ENCODE data around the gene ISCA1. TPM values are rescaled to one million over a fixed set of nuclear protein-coding genes. Genes with fewer than 3 reads are reported as not detected.

Gene ISCA1
- total RNA-seq, 1 donor from 2014 or later: 66.5 TPM

DNA sequence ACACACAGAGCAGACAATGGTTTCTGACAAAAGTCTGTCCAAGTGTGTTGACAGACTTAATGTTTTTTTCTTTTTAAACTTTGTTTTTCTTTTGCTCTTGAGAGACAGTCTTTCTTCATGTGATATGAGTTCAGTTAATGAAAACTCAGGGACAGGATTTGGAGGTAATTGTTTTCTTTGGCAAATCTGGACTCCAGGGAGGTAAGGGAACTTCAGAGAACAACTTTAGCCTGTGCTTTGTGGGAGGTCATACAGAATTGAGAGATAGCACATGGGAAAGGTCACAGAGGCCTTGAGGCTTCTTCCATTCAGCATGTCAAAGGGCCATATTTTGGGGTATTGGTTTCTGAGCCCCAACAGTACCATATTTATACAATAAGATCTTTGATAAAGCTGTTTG is 32.2 kb downstream of the ISCA1 start:
- no peak for ATAC-seq
- intact Hi-C loops (cut with DNase I): no loop called here
- no peak for DNase-seq (ENCODE audit: missing footprints)

DNA sequence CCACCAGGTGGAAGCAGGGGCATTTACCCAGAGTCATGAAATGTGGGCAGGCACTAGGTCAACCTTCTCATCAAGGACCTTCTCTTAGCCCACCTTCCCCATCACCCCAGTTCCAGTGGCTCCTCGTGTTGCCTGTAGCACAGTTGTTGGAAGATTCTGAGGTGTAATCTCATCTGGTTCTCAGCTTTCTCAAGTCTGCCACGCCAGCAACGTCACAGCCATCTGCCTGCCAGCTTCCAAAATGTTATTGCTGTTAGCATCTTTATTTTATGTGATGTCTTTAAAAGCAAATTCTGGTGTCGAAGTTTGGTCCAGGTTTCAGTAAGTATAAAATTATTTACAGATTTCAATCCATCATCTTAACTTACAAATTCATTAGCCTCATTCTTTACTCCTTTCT is 33.6 kb downstream of the ISCA1 start:
- DNase-seq (ENCODE audit: missing footprints) (no peak), ATAC-seq (no peak)
- intact Hi-C loops (cut with DNase I): loop anchor here (5.0 kb wide), 1 partner anchor 431 kb away; no protein-coding TSS in a partner anchor

DNA sequence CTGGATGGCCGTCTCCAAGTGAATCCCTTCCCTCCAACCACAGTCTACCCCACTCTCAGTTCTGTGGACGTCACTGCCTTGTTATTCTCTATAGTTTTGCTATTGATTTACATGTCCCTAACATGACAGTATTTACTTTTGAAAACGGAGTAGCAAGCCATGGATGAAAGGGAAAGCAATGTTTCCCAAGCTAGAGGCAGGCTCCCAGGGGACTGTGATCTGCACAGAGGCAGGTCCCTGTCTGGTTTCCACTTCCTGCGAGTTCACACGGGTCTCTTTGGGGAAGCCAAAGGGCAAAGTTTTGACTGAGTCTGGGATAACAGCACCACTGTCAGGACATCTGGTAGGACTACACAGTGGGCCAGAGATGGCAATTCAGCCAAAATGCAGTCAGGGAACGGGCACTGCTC is 35.6 kb downstream of the ISCA1 start:
- DNase-seq (ENCODE audit: missing footprints) (no peak), ATAC-seq (peak; percentile 75)
- intact Hi-C loops (cut with DNase I): loop anchor here (2.0 to 5.0 kb wide), 2 partner anchors 44 to 429 kb away; no protein-coding TSS in a partner anchor

DNA sequence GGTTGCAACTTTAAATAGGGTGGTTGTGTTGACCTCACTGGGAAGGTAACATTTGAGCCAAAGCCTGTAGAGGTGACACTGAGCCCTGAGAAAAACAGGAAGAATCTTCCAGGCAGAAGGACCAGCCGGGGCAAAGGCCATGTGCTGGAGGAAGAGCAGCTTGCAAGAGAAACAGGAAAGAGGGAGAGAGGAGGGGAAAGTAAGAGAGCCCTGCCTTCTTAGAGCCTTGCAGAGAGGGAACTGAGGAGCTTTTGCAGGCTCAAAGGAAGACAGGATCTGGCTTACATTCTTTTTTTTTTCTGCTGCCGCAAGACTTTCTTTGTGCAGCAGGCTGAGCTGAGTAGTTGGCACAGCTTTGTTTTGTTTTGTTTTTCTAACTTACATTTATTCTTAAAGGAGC is 40.3 kb downstream of the ISCA1 start:
- ATAC-seq: no peak
- DNase-seq (ENCODE audit: missing footprints): no peak
- intact Hi-C loops (cut with DNase I): no loop called here

DNA sequence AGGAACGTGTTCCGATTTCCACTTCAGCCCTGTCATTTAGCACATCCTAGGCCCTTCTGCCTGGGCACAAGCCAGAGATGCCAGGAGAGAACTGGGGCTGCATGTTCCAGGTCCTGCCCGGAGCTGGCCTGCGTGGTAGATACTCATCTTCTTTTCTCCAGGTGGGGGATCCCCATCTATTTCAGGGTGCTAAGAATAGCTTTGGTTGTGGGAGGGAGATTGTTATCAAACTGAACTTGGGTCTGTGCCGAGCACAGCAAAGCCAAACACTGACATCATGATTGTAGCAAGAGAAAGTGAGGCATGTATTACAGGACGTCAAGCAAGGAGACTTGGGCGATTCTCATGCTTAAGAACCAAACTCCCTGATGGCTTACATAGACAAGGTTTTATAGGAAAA is 41.1 kb downstream of the ISCA1 start:
- ATAC-seq (no peak), DNase-seq (ENCODE audit: missing footprints) (no peak)
- intact Hi-C loops (cut with DNase I): no loop called here

DNA sequence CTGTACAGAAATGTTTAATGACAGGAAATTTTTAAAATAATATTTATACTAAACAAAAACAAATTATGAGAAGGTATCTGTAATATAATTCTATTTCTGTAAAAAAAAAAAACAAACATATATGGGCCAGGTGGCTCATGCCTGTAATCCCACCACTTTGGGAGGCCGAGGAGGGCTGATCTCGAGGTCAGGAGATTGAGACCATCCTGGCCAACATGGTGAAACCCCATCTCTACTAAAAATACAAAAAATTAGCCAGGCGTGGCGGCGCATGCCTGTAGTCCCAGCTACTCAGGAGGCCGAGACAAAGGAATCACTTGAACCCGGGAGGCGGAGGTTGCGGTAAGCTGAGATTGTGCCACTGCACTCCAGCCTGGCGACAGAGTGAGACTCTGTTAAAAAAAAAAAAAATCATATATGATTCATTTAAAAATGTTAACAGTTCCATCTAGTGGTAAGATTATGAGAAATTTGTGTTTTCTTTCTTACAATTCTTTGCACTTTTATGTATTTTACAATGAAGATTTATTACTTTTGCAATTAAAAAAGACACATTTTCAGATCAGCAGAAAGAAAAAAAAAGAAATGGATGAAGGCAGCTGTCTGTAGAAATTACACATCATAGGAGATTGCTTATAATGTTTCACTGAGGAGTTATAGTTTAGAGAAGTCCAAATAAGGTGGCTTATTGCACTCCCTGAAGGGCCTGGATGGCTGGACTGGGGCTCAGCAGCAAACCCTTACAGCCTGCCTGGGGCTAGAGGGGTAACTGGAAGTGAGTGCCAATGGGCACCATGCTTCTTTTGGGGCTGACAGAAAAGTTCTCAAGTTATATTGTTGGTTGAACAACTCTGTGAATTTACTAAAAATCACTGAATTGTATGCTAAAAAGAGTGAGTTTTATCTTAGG is 43.2 kb downstream of the ISCA1 start:
- no peak for ATAC-seq
- DNase-seq (ENCODE audit: missing footprints): no peak
- intact Hi-C loops (cut with DNase I): no loop called here

DNA sequence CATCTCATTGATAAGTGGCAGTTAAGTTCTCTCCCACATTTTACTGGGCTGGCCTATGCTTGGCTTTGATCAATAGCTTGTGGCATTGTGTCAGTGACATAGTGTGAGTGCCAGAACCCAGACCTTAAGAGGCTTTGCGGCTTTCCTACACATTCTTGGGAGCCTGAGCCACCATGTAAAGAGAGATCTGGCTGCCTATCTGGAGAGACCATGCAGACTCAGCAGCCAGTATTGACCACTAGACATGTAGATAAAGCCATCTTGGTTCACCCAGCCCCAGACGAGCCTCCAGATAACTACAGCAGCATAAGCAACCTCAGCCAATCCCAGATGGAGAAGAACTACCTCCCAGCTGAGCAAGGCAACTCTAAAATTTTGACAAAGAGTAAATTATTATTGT is 51.5 kb downstream of the ISCA1 start:
- intact Hi-C loops (cut with DNase I): no loop called here
- ATAC-seq (no peak), DNase-seq (ENCODE audit: missing footprints) (no peak)

DNA sequence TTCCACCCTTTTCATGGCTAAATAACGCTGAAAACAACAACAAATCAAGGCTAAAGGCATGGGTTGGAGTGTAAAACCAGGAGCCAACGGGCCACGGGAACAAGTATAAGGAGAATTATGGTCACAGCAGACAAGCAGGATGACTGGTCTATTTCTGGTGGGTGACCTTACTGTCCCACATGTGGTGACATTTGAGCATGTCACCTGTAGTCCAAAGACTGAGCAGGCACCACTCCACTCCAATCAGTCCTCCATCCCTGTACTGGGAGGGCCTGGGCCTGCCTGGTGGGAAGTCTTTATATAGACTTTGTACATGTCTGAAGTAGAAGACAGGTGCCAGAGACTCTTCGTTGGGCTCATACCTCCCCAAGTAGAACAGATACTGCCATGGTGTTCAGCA is 59.7 kb downstream of the ISCA1 start:
- ATAC-seq (no peak), DNase-seq (ENCODE audit: missing footprints) (no peak)
- intact Hi-C loops (cut with DNase I): no loop called here

DNA sequence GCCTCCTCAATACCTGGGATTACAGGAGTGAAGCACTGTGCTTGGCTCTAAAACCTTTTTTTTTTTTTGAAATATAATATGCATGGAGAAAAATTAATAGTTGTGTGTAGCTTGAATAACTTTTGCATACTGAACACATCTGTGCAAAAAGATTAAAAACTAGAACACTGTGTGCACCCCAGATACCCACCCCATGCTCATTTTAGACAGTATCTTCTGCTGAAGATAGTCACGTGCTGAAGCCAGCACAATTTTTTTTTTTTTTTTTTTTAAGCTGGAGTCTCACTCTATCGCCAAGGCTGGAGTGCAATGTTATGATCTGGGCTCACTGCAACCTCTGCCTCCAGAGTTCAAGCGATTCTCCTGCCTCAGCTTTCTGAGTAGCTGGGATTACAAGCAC is 62.7 kb downstream of the ISCA1 start:
- ATAC-seq: no peak
- intact Hi-C loops (cut with DNase I): no loop called here

DNA sequence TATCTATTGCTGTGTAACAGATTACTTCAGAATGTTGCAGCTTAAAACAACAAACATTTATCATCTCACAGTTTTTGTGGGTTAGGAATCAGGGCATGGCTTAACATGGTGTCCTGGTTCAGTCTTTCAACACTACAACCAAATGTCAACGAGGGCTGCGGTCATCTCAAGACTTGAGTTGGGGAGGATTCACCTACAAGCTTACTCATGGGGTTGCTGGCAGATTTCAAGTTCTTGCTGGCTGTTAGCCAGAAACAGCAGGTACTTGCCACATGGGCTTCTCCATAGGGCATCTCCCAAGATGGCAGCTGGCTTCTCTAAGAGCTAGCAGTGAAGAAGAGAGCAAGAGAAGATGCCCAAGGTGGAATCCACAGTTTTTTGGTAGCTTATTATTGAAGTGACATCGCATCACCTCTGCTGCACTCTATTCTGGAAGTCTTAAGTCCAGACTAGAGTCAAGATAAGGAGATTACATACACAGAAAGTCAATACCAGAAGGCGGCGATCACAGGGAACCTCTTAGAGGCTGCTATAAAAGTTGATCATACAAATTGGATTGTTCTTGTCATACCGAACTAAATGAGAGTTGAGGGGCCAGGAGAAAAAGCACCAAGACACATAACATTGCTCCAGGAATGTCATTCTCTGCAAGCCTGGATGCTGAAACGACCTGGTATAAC is 65.1 kb downstream of the ISCA1 start:
- ATAC-seq (no peak), DNase-seq (ENCODE audit: missing footprints) (no peak)
- intact Hi-C loops (cut with DNase I): no loop called here

More for the DNA sequence above, 62.7 kb downstream of the ISCA1 start:
- no peak for DNase-seq (ENCODE audit: missing footprints)

Other genes starting within 250 kb of the ISCA1 start
- 4.2 TPM for gene GOLM1, start 183.0 kb downstream of the ISCA1 start, total RNA-seq
- gene C9orf153, start 22.9 kb downstream of the ISCA1 start, total RNA-seq: not detected
- 11.8 TPM for gene TUT7, start 71.9 kb upstream of the ISCA1 start, total RNA-seq